ENCODE data around the gene CD6. TPM values are rescaled to one million over a fixed set of nuclear protein-coding genes. Genes with fewer than 3 reads are reported as not detected.

CD6 gene
- polyA plus RNA-seq, 1 donor (not counting 4 experiments of a cell fraction or from before 2014, with no cell fraction given), result 0.03 TPM

GRCh38 chr11:61007383-61007955, 36.0 kb downstream of the CD6 start:
- H3K9ac ChIP-seq (ENCODE audit: control insufficient read depth, extremely low read depth, insufficient read depth, low read length), result peak overlapping the region; percentile 28
- H3K27me3 ChIP-seq (ENCODE audit: control insufficient read depth, extremely low read depth, insufficient read depth, low read length), result peaks cover 34% of the 10 kb centered on the region
- FAIRE-seq (no peak), DNase-seq (ENCODE audit: low read depth, low spot score) (no peak)
- H3K9me1 ChIP-seq (ENCODE audit: control insufficient read depth, extremely low read depth, insufficient read depth, low read length), result no peaks in the 10 kb centered on the region
- H3K36me3 ChIP-seq (ENCODE audit: control insufficient read depth in 2 of 2, extremely low read depth in 1 of 2, insufficient read depth in 2 of 2, low read length in 2 of 2), result no peaks in the 10 kb centered on the region
- peak overlapping the region; percentile 59 for H3K4me2 ChIP-seq (ENCODE audit: control insufficient read depth, extremely low read depth, insufficient read depth, low read depth, low read length)
- H2AFZ ChIP-seq (ENCODE audit: control insufficient read depth, low read length), result peak overlapping the region; percentile 33
- TF ChIP-seq EZH2 (IDR thresholded peaks at IDR 0.05; ENCODE audit: low read length) (no peak), CTCF (optimal IDR thresholded peaks at IDR 0.05 in 1 of 3, IDR thresholded peaks at IDR 0.05 in 1 of 3, conservative IDR thresholded peaks at IDR 0.05 in 1 of 3; ENCODE audit: extremely low read depth in 1 of 3, insufficient read depth in 2 of 3, low read length in 3 of 3) (peak in 1 of 3 experiments; percentile 25)
- H3K4me1 ChIP-seq (ENCODE audit: control insufficient read depth, extremely low read depth, insufficient read depth, low read length), result peaks cover 5% of the 10 kb centered on the region
- no peaks in the 10 kb centered on the region for H3K9me3 ChIP-seq (ENCODE audit: control insufficient read depth, low read depth, low read length)
- dilution Hi-C loops (cut with MboI; ENCODE audit: extremely low pct_ligation_motif_present, low sequenced_read_pairs), result no loop called here
- no peaks in the 10 kb centered on the region for H4K20me1 ChIP-seq (ENCODE audit: control insufficient read depth, extremely low read depth, insufficient read depth, low read length)
- H3K4me3 ChIP-seq (ENCODE audit: control insufficient read depth in 2 of 3, extremely low read depth in 1 of 3, insufficient read depth in 2 of 3, low read depth in 1 of 3, low read length in 3 of 3), result peak overlapping the region; percentile 30 to 49 (median 42)
- H3K27ac ChIP-seq (ENCODE audit: control insufficient read depth, insufficient read depth, low read length), result no peak overlapping the region
- no peaks in the 10 kb centered on the region for H3K79me2 ChIP-seq (ENCODE audit: control insufficient read depth, insufficient read depth, low read length)

- Histone ChIP-seq H3K4me2 (ENCODE audit: control insufficient read depth, extremely low read depth, insufficient read depth, low read depth, low read length) (peak overlapping the region; percentile 59), H2AFZ (ENCODE audit: control insufficient read depth, low read length) (peak overlapping the region; percentile 33), H3K36me3 (ENCODE audit: control insufficient read depth in 2 of 2, extremely low read depth in 1 of 2, insufficient read depth in 2 of 2, low read length in 2 of 2) (no peaks in the 10 kb centered on the region), H3K27me3 (ENCODE audit: control insufficient read depth, extremely low read depth, insufficient read depth, low read length) (peaks cover 38% of the 10 kb centered on the region), H3K79me2 (ENCODE audit: control insufficient read depth, insufficient read depth, low read length) (no peaks in the 10 kb centered on the region), H3K9ac (ENCODE audit: control insufficient read depth, extremely low read depth, insufficient read depth, low read length) (no peak overlapping the region), H3K9me1 (ENCODE audit: control insufficient read depth, extremely low read depth, insufficient read depth, low read length) (no peaks in the 10 kb centered on the region), H3K9me3 (ENCODE audit: control insufficient read depth, low read depth, low read length) (no peaks in the 10 kb centered on the region), H4K20me1 (ENCODE audit: control insufficient read depth, extremely low read depth, insufficient read depth, low read length) (no peaks in the 10 kb centered on the region), H3K27ac (ENCODE audit: control insufficient read depth, insufficient read depth, low read length) (no peak overlapping the region), H3K4me1 (ENCODE audit: control insufficient read depth, extremely low read depth, insufficient read depth, low read length) (peaks cover 5% of the 10 kb centered on the region), H3K4me3 (ENCODE audit: control insufficient read depth in 2 of 3, extremely low read depth in 1 of 3, insufficient read depth in 2 of 3, low read depth in 1 of 3, low read length in 3 of 3) (peak overlapping the region; percentile 30 to 49 (median 42))
- FAIRE-seq (no peak), DNase-seq (ENCODE audit: low read depth, low spot score) (no peak)
- TF ChIP-seq EZH2 (IDR thresholded peaks at IDR 0.05; ENCODE audit: low read length) (no peak), CTCF (optimal IDR thresholded peaks at IDR 0.05 in 1 of 3, IDR thresholded peaks at IDR 0.05 in 1 of 3, conservative IDR thresholded peaks at IDR 0.05 in 1 of 3; ENCODE audit: extremely low read depth in 1 of 3, insufficient read depth in 2 of 3, low read length in 3 of 3) (no peak)
- dilution Hi-C loops (cut with MboI; ENCODE audit: extremely low pct_ligation_motif_present, low sequenced_read_pairs), result no loop called here
Observed at GRCh38 chr11:61007956-61008896, 36.7 kb downstream of the CD6 start.

Measured in keratinocyte (primary cell).